Vagina (tissue), 2 donors: ENCODE measurements around the gene IL12B.

Source experiments
- CTCF ChIP-seq, 3 experiments: fragments of 450-650 bp in 2 of 3; fragments of 200-600 bp in 1 of 3; sonication (generic) in 1 of 3; IDR thresholded peaks; one replicate each; pipeline ENCODE4 v1.5.1; 2017 to 2019; ENCODE audit warnings: antibody characterized with exemption in 3 of 3, mild to moderate bottlenecking in 2 of 3, moderate library complexity in 2 of 3
- POLR2AphosphoS5 ChIP-seq, 2 donors: sonication (generic); formaldehyde crosslinking; IDR thresholded peaks; one replicate each; pipeline ENCODE4 v1.9.0; 2017; ENCODE audit warnings: antibody characterized with exemption in 2 of 2, mild to moderate bottlenecking in 2 of 2, low read depth in 1 of 2; ENCODE audit not compliant: insufficient read depth in 1 of 2

- TF ChIP-seq CTCF (IDR thresholded peaks at IDR 0.05) (no peak), POLR2AphosphoS5 (IDR thresholded peaks at IDR 0.05; ENCODE audit: insufficient read depth in 1 of 2, low read depth in 1 of 2) (no peak)
Measured at GRCh38 chr5:159353661-159354252, 23.5 kb upstream of the IL12B start.
